Endothelial cell (in vitro differentiated cells): ENCODE results near the gene TAS1R1. TPM values are rescaled to one million over a fixed set of nuclear protein-coding genes. Genes with fewer than 3 reads are reported as not detected.

Experiments
- DNase-seq: peaks from one replicate; pipeline ENCODE4 v3.0.0; 2021; ENCODE audit warnings: low spot score
- H3K27ac Mint-ChIP-seq: one replicate; pipeline ENCODE4 v1.8.0; 2021; ENCODE audit warnings: mixed read lengths, inconsistent platforms; ENCODE audit not compliant: unreplicated experiment
- H3K27me3 Mint-ChIP-seq: one replicate; pipeline ENCODE4 v1.8.0; 2021; ENCODE audit warnings: mild to moderate bottlenecking, moderate library complexity, mixed read lengths, inconsistent platforms; ENCODE audit not compliant: unreplicated experiment
- H3K36me3 Mint-ChIP-seq: one replicate; pipeline ENCODE4 v1.8.0; 2021; ENCODE audit warnings: mild to moderate bottlenecking, low read depth, mixed read lengths, inconsistent platforms; ENCODE audit not compliant: unreplicated experiment
- H3K4me1 Mint-ChIP-seq: one replicate; pipeline ENCODE4 v1.8.0; 2021; ENCODE audit warnings: mild to moderate bottlenecking, mixed read lengths, inconsistent platforms; ENCODE audit not compliant: unreplicated experiment
- H3K4me3 Mint-ChIP-seq: one replicate; pipeline ENCODE4 v1.8.0; 2021; ENCODE audit warnings: mild to moderate bottlenecking, mixed read lengths, inconsistent platforms; ENCODE audit not compliant: unreplicated experiment
- H3K9me3 Mint-ChIP-seq: one replicate; pipeline ENCODE4 v1.8.0; 2021; ENCODE audit warnings: mixed read lengths, inconsistent platforms; ENCODE audit not compliant: unreplicated experiment
- total RNA-seq: library from RNA; stranded (reverse); fragmentation: NEBNext Ultra II Directional; extraction: Animal tissue kit (Norgen Biotek cat#: 25700); gene quantifications from one replicate; pipeline ENCODE4 v1.2.1, GENCODE V29; 2021; ENCODE audit not compliant: unreplicated experiment
- TF ChIP-seq, protein P1 (sequence below): fragments of 200-600 bp; sonication (generic); IDR thresholded peaks from one replicate; pipeline ENCODE4 v1.5.0; 2021; ENCODE audit warnings: antibody characterized with exemption; ENCODE audit not compliant: unreplicated experiment

Gene TAS1R1
- total RNA-seq, 1 donor from 2014 or later, result not detected

DNA sequence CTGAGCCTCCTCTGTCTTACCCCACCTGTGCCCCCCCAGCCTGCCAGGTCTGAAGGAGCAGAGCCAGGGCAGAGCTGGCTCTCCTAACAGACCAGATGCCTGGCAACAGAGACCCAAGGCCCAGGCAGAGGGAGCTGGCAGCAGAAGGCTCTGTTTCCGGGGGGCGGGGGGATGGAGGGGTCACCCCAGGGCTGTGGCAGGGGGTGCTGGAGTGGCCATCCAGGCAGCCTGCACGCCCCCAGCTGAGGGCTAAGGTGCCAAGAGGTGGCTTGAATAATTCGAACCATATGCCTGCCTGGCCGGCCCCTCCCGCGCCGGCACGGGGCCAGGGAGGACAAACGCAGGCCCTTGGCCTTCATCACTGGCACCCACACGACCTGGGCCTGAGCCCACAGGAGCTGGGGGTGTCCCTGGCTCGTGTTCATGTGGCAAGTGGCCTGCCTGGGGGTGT, 47.6 kb upstream of the TAS1R1 start:
- H3K27me3 Mint-ChIP-seq, result peaks cover 12% of the 10 kb centered on the region
- no peaks in the 10 kb centered on the region for H3K36me3 Mint-ChIP-seq
- H3K4me3 Mint-ChIP-seq, result no peak overlapping the region
- TF ChIP-seq, protein P1, sequence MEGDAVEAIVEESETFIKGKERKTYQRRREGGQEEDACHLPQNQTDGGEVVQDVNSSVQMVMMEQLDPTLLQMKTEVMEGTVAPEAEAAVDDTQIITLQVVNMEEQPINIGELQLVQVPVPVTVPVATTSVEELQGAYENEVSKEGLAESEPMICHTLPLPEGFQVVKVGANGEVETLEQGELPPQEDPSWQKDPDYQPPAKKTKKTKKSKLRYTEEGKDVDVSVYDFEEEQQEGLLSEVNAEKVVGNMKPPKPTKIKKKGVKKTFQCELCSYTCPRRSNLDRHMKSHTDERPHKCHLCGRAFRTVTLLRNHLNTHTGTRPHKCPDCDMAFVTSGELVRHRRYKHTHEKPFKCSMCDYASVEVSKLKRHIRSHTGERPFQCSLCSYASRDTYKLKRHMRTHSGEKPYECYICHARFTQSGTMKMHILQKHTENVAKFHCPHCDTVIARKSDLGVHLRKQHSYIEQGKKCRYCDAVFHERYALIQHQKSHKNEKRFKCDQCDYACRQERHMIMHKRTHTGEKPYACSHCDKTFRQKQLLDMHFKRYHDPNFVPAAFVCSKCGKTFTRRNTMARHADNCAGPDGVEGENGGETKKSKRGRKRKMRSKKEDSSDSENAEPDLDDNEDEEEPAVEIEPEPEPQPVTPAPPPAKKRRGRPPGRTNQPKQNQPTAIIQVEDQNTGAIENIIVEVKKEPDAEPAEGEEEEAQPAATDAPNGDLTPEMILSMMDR, result no peak
- no peak for DNase-seq
- no peak overlapping the region for H3K27ac Mint-ChIP-seq
- H3K9me3 Mint-ChIP-seq, result no peaks in the 10 kb centered on the region
- no peaks in the 10 kb centered on the region for H3K4me1 Mint-ChIP-seq

DNA sequence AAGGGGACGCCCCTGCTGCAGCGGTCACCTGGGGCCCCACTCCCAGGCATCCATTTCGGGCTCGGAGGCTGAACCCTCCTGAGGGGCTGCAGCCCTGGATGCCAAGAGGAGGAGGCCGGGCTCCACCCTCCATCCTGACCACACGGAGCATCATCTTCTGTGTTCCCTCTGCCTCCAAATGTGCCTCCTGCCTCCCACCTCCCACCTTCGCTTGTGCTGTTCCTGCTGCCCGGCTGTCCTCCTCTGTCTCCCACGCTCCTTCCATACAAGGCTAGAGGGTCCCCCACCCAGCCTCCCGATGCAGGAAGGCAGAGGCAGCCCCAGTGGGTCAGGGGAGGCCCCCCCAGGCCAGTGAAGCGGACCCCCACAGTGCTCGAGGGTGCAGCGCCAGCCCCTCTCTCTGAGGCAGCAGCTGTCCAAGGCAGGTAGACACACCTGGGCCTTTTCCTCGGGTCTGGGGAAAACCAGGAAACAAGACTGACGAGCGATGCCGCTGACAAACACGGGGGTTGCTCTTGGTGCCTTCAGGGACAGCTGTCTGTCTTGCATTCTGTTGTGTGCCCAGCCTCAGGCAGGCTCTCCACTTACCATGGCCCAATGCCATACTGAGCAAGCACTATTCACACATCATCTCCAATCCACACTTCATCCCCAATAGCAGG, 46.8 kb upstream of the TAS1R1 start:
- no peaks in the 10 kb centered on the region for H3K9me3 Mint-ChIP-seq
- TF ChIP-seq, protein P1, result no peak
- no peak overlapping the region for H3K27ac Mint-ChIP-seq
- DNase-seq, result no peak
- H3K36me3 Mint-ChIP-seq, result no peaks in the 10 kb centered on the region
- H3K4me3 Mint-ChIP-seq, result no peak overlapping the region
- peaks cover 12% of the 10 kb centered on the region for H3K27me3 Mint-ChIP-seq
- H3K4me1 Mint-ChIP-seq, result no peaks in the 10 kb centered on the region

GRCh38 chr1:6508816-6509189, 46.3 kb upstream of the TAS1R1 start:
- TF ChIP-seq, protein P1, result no peak
- H3K27ac Mint-ChIP-seq, result no peak overlapping the region
- no peaks in the 10 kb centered on the region for H3K9me3 Mint-ChIP-seq
- H3K27me3 Mint-ChIP-seq, result peaks cover 12% of the 10 kb centered on the region
- no peaks in the 10 kb centered on the region for H3K36me3 Mint-ChIP-seq
- H3K4me3 Mint-ChIP-seq, result no peak overlapping the region
- no peak for DNase-seq
- no peaks in the 10 kb centered on the region for H3K4me1 Mint-ChIP-seq

GRCh38 chr1:6509220-6509918, 45.7 kb upstream of the TAS1R1 start:
- DNase-seq, result no peak
- no peaks in the 10 kb centered on the region for H3K9me3 Mint-ChIP-seq
- no peak overlapping the region for H3K4me3 Mint-ChIP-seq
- TF ChIP-seq, protein P1, result no peak
- H3K27ac Mint-ChIP-seq, result no peak overlapping the region
- no peaks in the 10 kb centered on the region for H3K36me3 Mint-ChIP-seq
- H3K4me1 Mint-ChIP-seq, result no peaks in the 10 kb centered on the region
- peaks cover 12% of the 10 kb centered on the region for H3K27me3 Mint-ChIP-seq

GRCh38 chr1:6509919-6510291, 45.2 kb upstream of the TAS1R1 start:
- Mint-ChIP-seq H3K36me3 (no peaks in the 10 kb centered on the region), H3K27ac (no peak overlapping the region), H3K27me3 (peaks cover 12% of the 10 kb centered on the region), H3K4me3 (no peak overlapping the region), H3K4me1 (no peaks in the 10 kb centered on the region), H3K9me3 (no peaks in the 10 kb centered on the region)
- no peak for DNase-seq
- TF ChIP-seq, protein P1, result no peak
